Stomach smooth muscle (tissue), 2 donors: ENCODE measurements around the gene PPP1R37.

Source experiments
- H3K27ac ChIP-seq: one replicate; pipeline ENCODE4 v1.7.0; 2013; ENCODE audit warnings: mild to moderate bottlenecking, low read length, inconsistent platforms
- H3K27me3 ChIP-seq, 2 donors: one replicate each; pipeline ENCODE4 v1.7.0; 2013; ENCODE audit warnings: low read length in 2 of 2; ENCODE audit not compliant: insufficient read depth in 2 of 2, control insufficient read depth in 1 of 2
- H3K36me3 ChIP-seq, 2 donors: one replicate each; pipeline ENCODE4 v1.7.0; 2013; ENCODE audit warnings: low read length in 2 of 2; ENCODE audit not compliant: control insufficient read depth in 2 of 2, insufficient read depth in 2 of 2
- H3K4me1 ChIP-seq: one replicate; pipeline ENCODE4 v1.7.0; 2013; ENCODE audit warnings: low read length; ENCODE audit not compliant: control insufficient read depth, insufficient read depth
- H3K4me3 ChIP-seq, 2 donors: one replicate each; pipeline ENCODE4 v1.7.0; 2013; ENCODE audit warnings: low read length in 2 of 2
- H3K9ac ChIP-seq, 2 donors: one replicate each; pipeline ENCODE4 v1.7.0; 2013; ENCODE audit warnings: low read length in 2 of 2, mild to moderate bottlenecking in 1 of 2
- H3K9me3 ChIP-seq, 2 donors: one replicate each; pipeline ENCODE4 v1.7.0; 2013; ENCODE audit warnings: low read length in 2 of 2; ENCODE audit not compliant: control insufficient read depth in 2 of 2
- donor health status: healthy.
- donor health status: Pancreatic carcinoma.

Gene PPP1R37, protein sequence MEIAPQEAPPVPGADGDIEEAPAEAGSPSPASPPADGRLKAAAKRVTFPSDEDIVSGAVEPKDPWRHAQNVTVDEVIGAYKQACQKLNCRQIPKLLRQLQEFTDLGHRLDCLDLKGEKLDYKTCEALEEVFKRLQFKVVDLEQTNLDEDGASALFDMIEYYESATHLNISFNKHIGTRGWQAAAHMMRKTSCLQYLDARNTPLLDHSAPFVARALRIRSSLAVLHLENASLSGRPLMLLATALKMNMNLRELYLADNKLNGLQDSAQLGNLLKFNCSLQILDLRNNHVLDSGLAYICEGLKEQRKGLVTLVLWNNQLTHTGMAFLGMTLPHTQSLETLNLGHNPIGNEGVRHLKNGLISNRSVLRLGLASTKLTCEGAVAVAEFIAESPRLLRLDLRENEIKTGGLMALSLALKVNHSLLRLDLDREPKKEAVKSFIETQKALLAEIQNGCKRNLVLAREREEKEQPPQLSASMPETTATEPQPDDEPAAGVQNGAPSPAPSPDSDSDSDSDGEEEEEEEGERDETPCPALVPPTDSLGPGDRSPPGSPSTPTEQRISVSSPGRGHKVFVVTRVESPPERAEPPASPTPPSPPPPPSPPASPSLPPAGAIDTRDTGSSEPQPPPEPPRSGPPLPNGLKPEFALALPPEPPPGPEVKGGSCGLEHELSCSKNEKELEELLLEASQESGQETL

GRCh38 chr19:45092747-45093678, at the start of gene PPP1R37:
TSS of gene PPP1R37 (plus strand) at chr19:45093179. CDS start at chr19:45093326, 147 bp downstream.
- Histone ChIP-seq H3K36me3 (peaks cover 2 to 3% of the 10 kb centered on the region in 2 donors), H3K4me3 (peak within 1 kb of the TSS; percentile 73 to 93), H3K9ac (peak within 1 kb of the TSS; percentile 72 to 92), H3K4me1 (peaks cover 52% of the 10 kb centered on the region), H3K27ac (peak within 1 kb of the TSS; percentile 89), H3K27me3 (no peaks in the 10 kb centered on the region), H3K9me3 (no peaks in the 10 kb centered on the region)

DNA sequence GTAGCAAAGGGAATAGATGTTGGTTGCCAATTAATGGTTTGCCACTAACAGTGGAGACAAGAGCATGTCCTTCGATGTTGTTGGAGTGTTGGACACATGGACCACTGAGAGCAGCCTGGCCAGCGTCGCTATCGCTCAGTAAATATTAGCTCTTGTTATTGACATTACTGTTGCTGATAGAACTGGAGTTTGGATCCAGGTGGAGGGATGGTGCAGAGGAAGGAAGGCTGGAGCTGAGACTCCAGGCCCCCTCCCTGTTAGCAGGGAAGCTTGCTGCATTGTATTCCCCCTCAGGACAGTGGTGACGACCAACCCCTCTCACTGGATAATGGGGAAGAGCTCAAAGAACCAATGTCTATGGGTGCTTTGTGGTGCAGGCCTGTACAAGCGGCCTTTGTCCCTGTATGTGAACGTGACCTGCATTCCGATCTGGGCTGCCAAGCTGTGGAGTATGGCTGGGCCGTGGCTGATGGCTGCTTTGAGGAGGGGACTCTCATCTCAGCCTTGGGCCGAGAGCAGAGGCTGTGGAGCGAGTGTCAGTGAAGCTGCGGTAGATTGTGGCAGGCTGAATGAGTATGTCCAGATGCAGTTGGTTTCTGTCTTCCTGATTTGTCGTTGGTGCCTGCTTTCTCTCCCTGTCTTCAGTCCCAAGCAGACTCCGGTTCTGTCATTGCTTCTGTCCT, 47.2 kb upstream of the PPP1R37 start:
- Histone ChIP-seq H3K4me3 (no peak overlapping the region), H3K27ac (no peak overlapping the region), H3K4me1 (peaks cover 31% of the 10 kb centered on the region), H3K9me3 (no peaks in the 10 kb centered on the region), H3K27me3 (no peaks in the 10 kb centered on the region), H3K9ac (no peak overlapping the region), H3K36me3 (peaks cover 12 to 26% of the 10 kb centered on the region in 2 donors)

GRCh38 chr19:45046355-45046754, 46.6 kb upstream of the PPP1R37 start:
- H3K27ac ChIP-seq: no peak overlapping the region
- H3K4me1 ChIP-seq: peaks cover 28% of the 10 kb centered on the region
- no peak overlapping the region for H3K4me3 ChIP-seq

DNA sequence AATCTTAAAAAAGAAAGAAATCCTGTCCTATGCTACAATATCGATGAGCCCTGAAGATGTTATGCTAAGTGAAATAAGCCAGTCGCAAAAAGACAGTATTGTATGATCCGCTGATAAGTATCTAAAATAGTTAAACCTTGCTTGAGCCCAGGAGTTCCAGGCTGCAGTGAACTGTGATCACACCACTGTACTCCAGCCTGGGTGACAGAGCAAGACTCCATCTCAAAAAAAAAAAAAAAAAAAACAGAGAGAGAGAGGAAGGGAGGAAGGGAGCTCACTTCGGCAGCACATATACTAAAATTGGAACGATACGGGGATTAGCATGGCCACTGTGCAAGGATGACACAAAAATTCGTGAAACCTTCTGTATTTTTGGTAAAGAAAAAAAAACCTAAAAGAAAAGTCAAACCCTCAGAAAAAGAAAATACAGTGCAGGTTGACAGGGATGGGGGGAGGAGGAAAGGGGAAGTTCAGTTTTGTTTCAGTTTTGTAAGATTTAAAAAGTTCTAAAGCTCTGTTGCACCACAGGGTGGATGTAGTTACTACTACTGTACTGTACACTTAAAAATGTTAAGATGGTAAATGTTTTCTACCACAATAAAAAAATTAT, 45.7 kb upstream of the PPP1R37 start:
- peaks cover 22% of the 10 kb centered on the region for H3K4me1 ChIP-seq
- no peaks in the 10 kb centered on the region for H3K9me3 ChIP-seq
- H3K4me3 ChIP-seq: no peak overlapping the region
- H3K27ac ChIP-seq: no peak overlapping the region
- H3K9ac ChIP-seq: no peak overlapping the region
- no peaks in the 10 kb centered on the region for H3K27me3 ChIP-seq
- peaks cover 3 to 20% of the 10 kb centered on the region in 2 donors for H3K36me3 ChIP-seq

More at GRCh38 chr19:45046355-45046754, 46.6 kb upstream of the PPP1R37 start:
- Histone ChIP-seq H3K9me3 (no peaks in the 10 kb centered on the region), H3K36me3 (peaks cover 9 to 25% of the 10 kb centered on the region in 2 donors), H3K9ac (no peak overlapping the region), H3K27me3 (no peaks in the 10 kb centered on the region)

GRCh38 chr19:45049073-45049736, 43.8 kb upstream of the PPP1R37 start:
- no peaks in the 10 kb centered on the region for H3K9me3 ChIP-seq
- H3K9ac ChIP-seq: no peak overlapping the region
- no peaks in the 10 kb centered on the region for H3K27me3 ChIP-seq
- H3K4me3 ChIP-seq: no peak overlapping the region
- peaks cover 12 to 28% of the 10 kb centered on the region in 2 donors for H3K36me3 ChIP-seq
- peak overlapping the region; percentile 24 for H3K27ac ChIP-seq
- H3K4me1 ChIP-seq: peaks cover 22% of the 10 kb centered on the region

DNA sequence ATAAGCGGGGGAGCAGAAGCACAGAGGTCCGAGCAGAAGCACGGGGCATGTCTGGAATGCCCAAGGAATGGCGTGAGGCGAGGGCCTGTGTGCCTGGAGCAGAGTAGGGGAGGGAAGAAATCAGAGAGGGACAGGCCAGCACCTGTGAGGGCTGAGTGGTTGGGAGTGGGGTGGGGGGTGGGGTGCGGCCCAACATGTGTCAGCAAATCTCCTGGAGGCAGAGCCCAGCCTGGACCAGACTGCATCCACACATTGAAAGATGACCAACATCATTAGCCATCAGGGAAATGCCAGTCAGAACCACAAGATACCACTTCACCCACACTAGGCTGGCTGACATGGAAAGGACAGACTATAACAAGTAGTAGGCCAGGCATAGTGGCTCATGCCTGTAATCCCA, 42.9 kb upstream of the PPP1R37 start:
- Histone ChIP-seq H3K27me3 (no peaks in the 10 kb centered on the region), H3K27ac (peak overlapping the region; percentile 24), H3K36me3 (peaks cover 19 to 29% of the 10 kb centered on the region in 2 donors), H3K9ac (peak overlapping the region in 1 of 2 donors; percentile 2), H3K4me1 (peaks cover 22% of the 10 kb centered on the region), H3K9me3 (no peaks in the 10 kb centered on the region), H3K4me3 (no peak overlapping the region)

DNA sequence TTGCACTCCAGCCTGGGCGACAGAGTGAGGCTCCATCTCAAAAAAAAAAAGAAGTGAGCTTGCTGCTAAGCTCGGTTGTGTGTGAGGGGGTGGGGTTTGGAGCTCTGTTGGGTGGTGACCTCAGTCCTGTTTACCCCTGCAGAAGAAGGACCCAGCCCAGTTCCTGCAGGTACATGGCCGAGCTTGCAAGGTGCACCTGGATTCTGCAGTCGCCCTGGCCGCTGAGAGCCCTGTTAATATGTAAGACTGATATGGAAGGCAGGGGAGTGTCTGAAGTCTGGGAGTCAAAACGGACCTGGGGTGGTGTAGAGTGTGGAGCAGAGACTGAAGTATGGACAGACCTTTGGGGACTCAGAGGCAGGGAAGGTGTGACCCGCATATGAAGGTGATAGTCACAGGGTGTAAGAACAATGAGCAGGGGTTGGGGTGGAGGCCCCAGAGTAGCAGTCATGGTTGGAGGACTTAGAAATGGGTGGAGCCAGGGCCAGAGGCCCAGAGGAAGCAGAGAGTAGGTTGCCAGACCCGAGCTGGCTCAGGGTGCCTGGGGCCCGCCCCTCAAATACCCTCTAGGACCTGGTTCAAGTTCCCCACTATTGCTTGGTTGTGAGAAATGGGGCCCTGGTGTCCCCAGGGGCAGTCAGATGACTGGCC, 40.9 kb upstream of the PPP1R37 start:
- H3K4me3 ChIP-seq: no peak overlapping the region
- peaks cover 13% of the 10 kb centered on the region for H3K4me1 ChIP-seq
- H3K27me3 ChIP-seq: no peaks in the 10 kb centered on the region
- no peaks in the 10 kb centered on the region for H3K9me3 ChIP-seq
- H3K27ac ChIP-seq: no peak overlapping the region
- no peak overlapping the region for H3K9ac ChIP-seq
- peaks cover 33 to 38% of the 10 kb centered on the region in 2 donors for H3K36me3 ChIP-seq

GRCh38 chr19:45056831-45057230, 36.1 kb upstream of the PPP1R37 start:
- Histone ChIP-seq H3K27me3 (no peaks in the 10 kb centered on the region), H3K4me1 (no peaks in the 10 kb centered on the region), H3K9ac (no peak overlapping the region), H3K36me3 (peaks cover 77 to 80% of the 10 kb centered on the region in 2 donors), H3K27ac (no peak overlapping the region), H3K4me3 (no peak overlapping the region), H3K9me3 (no peaks in the 10 kb centered on the region)

DNA sequence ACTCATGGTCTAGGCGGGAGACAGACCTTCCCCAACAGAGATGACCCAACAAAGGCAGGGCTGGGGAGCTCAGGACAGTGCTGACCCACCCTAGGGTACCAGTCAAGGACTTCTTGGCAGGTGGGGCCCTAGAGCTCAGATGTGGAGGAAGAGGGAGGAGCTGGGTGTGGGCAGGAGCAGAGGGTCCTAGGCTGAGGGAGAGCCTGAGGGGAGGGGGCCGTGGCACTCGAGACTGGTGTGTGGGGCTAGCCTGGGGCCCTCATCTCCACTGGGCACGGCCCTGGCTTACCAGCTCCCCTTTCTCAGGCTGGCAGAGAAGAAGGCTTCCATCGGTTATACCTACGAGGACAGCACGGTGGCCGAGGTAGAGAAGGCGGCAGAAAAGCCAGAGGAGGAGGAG, 35.5 kb upstream of the PPP1R37 start:
- Histone ChIP-seq H3K4me1 (no peaks in the 10 kb centered on the region), H3K9ac (no peak overlapping the region), H3K27ac (no peak overlapping the region), H3K36me3 (peaks cover 78 to 81% of the 10 kb centered on the region in 2 donors), H3K4me3 (no peak overlapping the region), H3K27me3 (no peaks in the 10 kb centered on the region), H3K9me3 (no peaks in the 10 kb centered on the region)
